ENCODE measurements around the gene DPM3. TPM values are rescaled to one million over a fixed set of nuclear protein-coding genes. Genes with fewer than 3 reads are reported as not detected.

The DPM3 gene
- total RNA-seq, 1 experiment from 2014 or later = 113 TPM

Other genes with a start within 250 kb of the DPM3 start
- 24.0 TPM for gene PMVK, start 203.8 kb downstream of the DPM3 start, total RNA-seq (2021; ENCODE audit: unreplicated experiment)
- gene PBXIP1, start 184.4 kb downstream of the DPM3 start, total RNA-seq (2021; ENCODE audit: unreplicated experiment) = 12.6 TPM
- 37.2 TPM for gene PYGO2, start 178.7 kb downstream of the DPM3 start, total RNA-seq (2021; ENCODE audit: unreplicated experiment)
- 148 TPM for gene SHC1, start 169.8 kb downstream of the DPM3 start, total RNA-seq (2021; ENCODE audit: unreplicated experiment)
- gene CKS1B, start 165.8 kb downstream of the DPM3 start, total RNA-seq (2021; ENCODE audit: unreplicated experiment) = 229 TPM
- 58.4 TPM for gene FLAD1, start 157.2 kb downstream of the DPM3 start, total RNA-seq (2021; ENCODE audit: unreplicated experiment)
- 0.42 TPM for gene LENEP, start 146.9 kb downstream of the DPM3 start, total RNA-seq (2021; ENCODE audit: unreplicated experiment)
- gene ZBTB7B, start 137.7 kb downstream of the DPM3 start, total RNA-seq (2021; ENCODE audit: unreplicated experiment) = 57.0 TPM
- gene DCST2, start 106.8 kb downstream of the DPM3 start, total RNA-seq (2021; ENCODE audit: unreplicated experiment) = 2.0 TPM
- gene DCST1, start 106.7 kb downstream of the DPM3 start, total RNA-seq (2021; ENCODE audit: unreplicated experiment) = 0.32 TPM
- gene ADAM15, start 89.2 kb downstream of the DPM3 start, total RNA-seq (2021; ENCODE audit: unreplicated experiment) = 149 TPM
- 9.8 TPM for gene EFNA4, start 76.8 kb downstream of the DPM3 start, total RNA-seq (2021; ENCODE audit: unreplicated experiment)
- 20.4 TPM for gene EFNA3, start 61.7 kb downstream of the DPM3 start, total RNA-seq (2021; ENCODE audit: unreplicated experiment)
- 19.7 TPM for gene EFNA1, start 12.7 kb downstream of the DPM3 start, total RNA-seq (2021; ENCODE audit: unreplicated experiment)
- gene SLC50A1, start 4.7 kb downstream of the DPM3 start, total RNA-seq (2021; ENCODE audit: unreplicated experiment) = 49.9 TPM
- gene KRTCAP2, start 32.8 kb upstream of the DPM3 start, total RNA-seq (2021; ENCODE audit: unreplicated experiment) = 143 TPM
- gene TRIM46, start 33.3 kb upstream of the DPM3 start, total RNA-seq (2021; ENCODE audit: unreplicated experiment) = 3.8 TPM
- gene THBS3, start 67.4 kb upstream of the DPM3 start, total RNA-seq (2021; ENCODE audit: unreplicated experiment) = 15.9 TPM
- 69.1 TPM for gene MTX1, start 68.2 kb upstream of the DPM3 start, total RNA-seq (2021; ENCODE audit: unreplicated experiment)
- 69.9 TPM for gene ENTREP3, start 115.0 kb upstream of the DPM3 start, total RNA-seq (2021; ENCODE audit: unreplicated experiment)
- gene SCAMP3, start 121.8 kb upstream of the DPM3 start, total RNA-seq (2021; ENCODE audit: unreplicated experiment) = 64.2 TPM
- 72.6 TPM for gene CLK2, start 133.0 kb upstream of the DPM3 start, total RNA-seq (2021; ENCODE audit: unreplicated experiment)
- gene HCN3, start 136.9 kb upstream of the DPM3 start, total RNA-seq (2021; ENCODE audit: unreplicated experiment) = 8.5 TPM
- 0.17 TPM for gene PKLR, start 160.9 kb upstream of the DPM3 start, total RNA-seq (2021; ENCODE audit: unreplicated experiment)
- 269 TPM for gene FDPS, start 168.3 kb upstream of the DPM3 start, total RNA-seq (2021; ENCODE audit: unreplicated experiment)
- 69.2 TPM for gene RUSC1, start 180.4 kb upstream of the DPM3 start, total RNA-seq (2021; ENCODE audit: unreplicated experiment)

Data from HCT116 (cell line).